Left colon (tissue), 2 donors: ENCODE measurements around the gene GNG4. TPM values are rescaled to one million over a fixed set of nuclear protein-coding genes. Genes with fewer than 3 reads are reported as not detected.
A peak's percentile ranks its signal among the peaks of the same experiment; 100 is the strongest.
"Not testable (repeated sequence)": the region's sequence is repeated elsewhere in the genome, so short reads cannot be mapped to it uniquely, and the experiment has no call there.

Experiments used
- ATAC-seq: fragments of 200-7000 bp; cut with Tn5 transposase; one replicate; pipeline ENCODE4 v1.9.1; 2020; ENCODE audit warnings: mild to moderate bottlenecking, moderate library complexity
- DNase-seq, 2 donors: peaks; one replicate each; pipeline ENCODE4 v3.0.0-alpha.2; 2020
- intact Hi-C, 2 donors: fragments of 100-400 bp; cut with DNase I in 1 of 2; cut with micrococcal nuclease in 1 of 2; formaldehyde crosslinking; loops; one replicate each; pipeline versions ENCODE4 v1.11.2 to v1.14.0; 2022; cut with DNase I, micrococcal nuclease
- total RNA-seq, 2 donors: library from RNA; stranded (reverse); fragmentation: NEBNext Ultra II Directional; extraction: Animal tissue kit (Norgen Biotek cat#: 25700); gene quantifications; one replicate each; pipeline ENCODE4 v1.2.1, GENCODE V29; 2021
- donor health status: DM: no; HTN: no; CAD: no.
- donor health status: DM: yes; HTN: yes; CAD: no.

Gene GNG4
- total RNA-seq, 2 donors from 2014 or later: 4.4 to 5.0 TPM

- intact Hi-C loops: no loop called here
- ATAC-seq (peak; percentile 98), DNase-seq (peak in 1 of 2 donors; percentile 32)
These were observed 13.5 kb downstream of the GNG4 start for GRCh38 chr1:235635938-235636662.

- no peak for DNase-seq
These were observed 16.8 kb downstream of the GNG4 start for GRCh38 chr1:235632506-235633401.

GRCh38 chr1:235631816-235632215 is 17.8 kb downstream of the GNG4 start:
- no peak for ATAC-seq
- intact Hi-C loops: no loop called here
- DNase-seq: no peak

More at GRCh38 chr1:235632506-235633401, 16.8 kb downstream of the GNG4 start:
- no peak for ATAC-seq
- intact Hi-C loops: no loop called here

DNA sequence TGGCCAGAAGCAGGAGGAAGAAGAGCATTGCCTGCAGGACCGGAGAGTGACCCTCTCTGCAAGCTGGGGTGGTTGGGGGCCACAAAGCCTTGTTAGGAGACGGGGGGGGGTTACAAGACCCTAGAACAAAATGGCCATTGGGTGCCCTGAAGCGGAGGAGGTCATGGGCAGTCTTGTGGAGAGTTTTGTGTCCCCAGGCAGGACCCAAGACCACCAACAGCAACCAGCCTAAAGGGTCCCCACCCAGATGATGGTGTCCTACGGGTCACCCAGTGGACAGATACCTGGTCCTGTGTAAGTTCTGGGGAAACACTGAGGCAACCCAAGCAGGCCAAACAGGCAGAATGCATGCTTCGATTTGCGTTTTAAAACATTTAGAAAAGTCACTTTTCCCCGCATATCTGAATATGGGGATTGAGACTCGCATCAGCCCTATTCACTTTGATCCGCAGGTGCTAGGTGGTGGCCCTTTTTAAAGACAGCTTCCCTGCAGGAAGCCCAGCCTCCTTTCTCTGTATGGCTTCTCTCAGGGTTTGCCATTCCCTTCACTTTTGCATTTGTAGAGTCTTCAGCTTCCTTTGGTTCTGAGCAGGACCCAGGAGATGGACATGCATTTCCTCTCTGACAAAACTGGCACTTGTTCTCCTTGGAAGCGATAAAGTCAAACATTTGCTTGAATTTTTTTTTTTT is 21.1 kb downstream of the GNG4 start:
- intact Hi-C loops: no loop called here
- no peak for DNase-seq
- no peak for ATAC-seq

- intact Hi-C loops: no loop called here
- no peak for ATAC-seq
- DNase-seq: no peak
These were observed 23.8 kb downstream of the GNG4 start for GRCh38 chr1:235625831-235626230.

DNA sequence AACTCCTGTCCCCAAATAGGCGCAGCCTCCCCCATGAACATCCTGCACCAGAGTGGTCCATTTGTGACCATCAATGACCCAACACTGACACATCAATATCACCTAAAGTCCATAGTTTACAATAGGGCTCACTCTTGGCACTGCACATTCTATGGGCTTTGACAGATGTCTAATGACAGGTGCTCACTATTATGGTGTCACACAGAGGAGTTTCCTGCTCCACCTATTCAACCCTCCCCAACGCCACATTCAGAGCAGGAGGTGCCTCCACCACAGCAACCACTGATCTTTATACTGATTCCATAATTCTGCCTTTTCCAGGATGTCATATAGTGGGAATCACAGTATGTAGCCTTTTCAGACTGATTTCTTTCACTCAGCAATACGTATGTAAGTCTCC is 24.2 kb downstream of the GNG4 start:
- intact Hi-C loops: no loop called here
- ATAC-seq: peak; percentile 81
- DNase-seq: no peak

DNA sequence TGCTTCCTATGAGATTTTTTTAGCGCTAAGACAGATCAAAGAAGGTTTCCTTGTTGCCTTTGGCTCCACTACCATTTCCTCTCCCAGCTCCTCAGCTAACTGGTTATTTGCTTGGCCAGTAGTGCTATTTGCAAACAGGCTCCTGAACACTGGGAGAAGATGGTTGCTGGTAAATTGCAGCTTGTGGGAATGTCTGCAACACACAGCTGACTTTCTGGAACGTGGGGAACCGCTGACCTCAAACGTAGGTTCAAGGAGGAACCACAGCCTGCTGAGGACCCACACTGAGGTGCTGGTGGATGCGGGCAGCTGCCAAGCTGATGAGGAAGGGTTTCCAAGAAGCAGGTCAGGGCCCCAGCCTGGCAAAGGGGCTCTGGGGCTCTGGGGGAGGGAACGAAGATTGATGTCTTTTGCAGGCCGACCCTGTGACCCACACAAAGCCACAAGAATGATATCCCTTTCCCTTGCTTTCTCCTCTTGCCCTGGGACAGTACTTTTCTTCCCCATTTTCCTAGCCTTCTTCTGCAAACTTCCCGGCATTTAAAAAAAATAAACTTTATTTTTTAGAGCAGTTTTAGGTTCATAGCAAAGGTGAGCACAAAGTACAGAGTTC is 24.8 kb downstream of the GNG4 start:
- ATAC-seq: peak; percentile 51
- intact Hi-C loops: no loop called here
- no peak for DNase-seq

GRCh38 chr1:235622936-235623779 is 26.4 kb downstream of the GNG4 start:
- peak in 1 of 2 donors; percentile 36 for DNase-seq
- peak; percentile 87 for ATAC-seq
- intact Hi-C loops: no loop called here

- intact Hi-C loops, DNase-seq, ATAC-seq: not testable (repeated sequence)
These were observed 30.4 kb downstream of the GNG4 start for GRCh38 chr1:235619149-235619548.

DNA sequence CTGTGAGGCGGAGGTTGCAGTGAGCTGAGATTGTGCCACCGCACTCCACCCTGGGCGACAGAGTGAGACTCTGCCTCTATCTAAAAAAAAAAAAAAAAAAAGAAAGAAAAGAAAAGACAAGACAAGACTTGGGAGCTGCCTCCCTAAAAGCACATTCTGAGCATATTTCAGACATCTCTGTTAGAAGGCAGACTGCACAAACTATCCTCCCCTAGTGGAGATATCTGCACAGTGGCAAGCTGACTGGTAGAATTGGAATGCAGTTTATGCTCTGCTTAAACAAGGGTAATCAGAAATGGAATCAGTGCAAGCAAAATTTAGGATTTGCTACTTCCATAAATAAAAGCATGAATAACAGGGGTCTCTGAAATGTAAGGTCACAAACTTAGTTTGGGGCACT is 31.8 kb downstream of the GNG4 start:
- no peak for ATAC-seq
- intact Hi-C loops: no loop called here

DNA sequence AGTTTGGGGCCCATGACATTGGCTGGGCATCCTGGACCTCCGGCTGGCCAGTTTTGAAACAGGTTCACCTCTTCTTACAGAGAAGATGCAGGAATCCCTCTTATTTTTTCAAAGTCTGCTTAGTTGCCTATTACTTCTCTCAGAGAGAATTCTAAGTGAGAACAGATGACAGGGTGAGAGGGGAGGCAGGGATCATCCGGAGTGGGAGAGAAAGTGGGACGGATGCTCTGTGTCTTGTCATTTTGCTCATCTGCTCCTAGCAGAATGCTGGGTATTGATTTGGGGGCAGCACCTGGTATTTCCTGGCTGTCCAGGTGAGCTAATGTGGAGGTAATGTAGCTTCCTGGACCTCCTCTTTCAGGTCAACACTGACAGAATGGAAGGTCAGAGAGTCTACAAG is 32.4 kb downstream of the GNG4 start:
- no peak for DNase-seq
- ATAC-seq: no peak
- intact Hi-C loops: no loop called here

More for the DNA sequence above, 31.8 kb downstream of the GNG4 start:
- DNase-seq: no peak

GRCh38 chr1:235614442-235614954 is 35.1 kb downstream of the GNG4 start:
- no peak for ATAC-seq
- no peak for DNase-seq
- intact Hi-C loops: no loop called here

DNA sequence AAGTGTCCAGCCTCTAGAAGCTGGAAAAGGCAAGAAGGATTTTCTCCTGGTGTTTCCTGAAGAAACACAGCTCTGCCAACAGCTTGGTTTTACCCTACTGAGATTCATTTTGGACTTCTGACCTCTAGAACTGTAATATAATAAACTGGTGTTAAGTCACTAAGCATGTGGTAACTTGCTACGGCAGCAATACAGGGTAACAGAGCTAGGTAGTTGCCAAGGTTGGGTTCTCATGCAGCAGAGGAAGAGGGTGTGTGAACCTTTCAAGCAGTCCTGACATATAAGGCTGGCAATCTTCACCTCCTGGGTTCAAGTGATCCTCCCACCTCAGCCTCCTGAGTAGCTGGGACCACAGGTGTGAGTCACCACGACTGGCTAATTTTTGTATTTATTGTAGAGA is 36.0 kb downstream of the GNG4 start:
- intact Hi-C loops: no loop called here
- DNase-seq: no peak
- ATAC-seq: peak; percentile 99

GRCh38 chr1:235612761-235613160 is 36.8 kb downstream of the GNG4 start:
- DNase-seq: no peak
- no peak for ATAC-seq
- intact Hi-C loops: no loop called here

GRCh38 chr1:235610157-235610556 is 39.4 kb downstream of the GNG4 start:
- DNase-seq (no peak), ATAC-seq (no peak)
- intact Hi-C loops: no loop called here

DNA sequence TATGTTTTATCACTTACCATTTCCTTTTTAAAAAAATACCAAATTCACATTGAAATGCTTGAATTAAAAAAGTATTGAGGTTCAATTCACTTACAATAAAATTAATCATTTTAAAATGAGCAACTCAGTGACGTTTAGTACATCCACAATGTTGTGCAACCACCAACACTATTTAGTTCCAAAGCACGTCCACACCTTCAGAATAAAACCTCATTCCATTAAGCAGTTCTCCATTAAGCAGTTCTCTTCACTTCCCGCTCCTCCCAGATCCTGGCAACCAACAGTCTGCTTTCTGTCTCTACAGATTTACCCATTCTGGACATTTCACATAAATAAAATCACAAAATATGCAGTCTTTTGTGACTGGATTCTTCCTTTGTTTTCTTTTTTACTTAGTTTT is 41.3 kb downstream of the GNG4 start:
- DNase-seq (no peak), ATAC-seq (no peak)
- intact Hi-C loops: no loop called here

- ATAC-seq: no peak
These were observed 42.3 kb downstream of the GNG4 start for GRCh38 chr1:235607284-235607683.

GRCh38 chr1:235601104-235601503 is 48.5 kb downstream of the GNG4 start:
- no peak for ATAC-seq

More at GRCh38 chr1:235607284-235607683, 42.3 kb downstream of the GNG4 start:
- intact Hi-C loops: no loop called here
- DNase-seq: no peak

More at GRCh38 chr1:235601104-235601503, 48.5 kb downstream of the GNG4 start:
- intact Hi-C loops: no loop called here
- DNase-seq: peak in 1 of 2 donors; percentile 23
